Stimulated activated CD8-positive, alpha-beta memory T cell treated with anti-CD3 and anti-CD28 coated beads, Interleukin-7, amount 100 ng/mL, for 4 hours (primary cell): ENCODE measurements around the gene PPIL1.
"Not testable (repeated sequence)": the region's sequence is repeated elsewhere in the genome, so short reads cannot be mapped to it uniquely, and the experiment has no call there.

Experiments used
- DNase-seq, 2 donors: peaks; one replicate each; pipeline ENCODE4 v3.0.0-alpha.2; 2020; ENCODE audit warnings: low read depth in 2 of 2

The PPIL1 gene

GRCh38 chr6:36817176-36817817 lies 57.3 kb downstream of the PPIL1 start:
- DNase-seq = no peak

GRCh38 chr6:36815962-36816735 lies 58.5 kb downstream of the PPIL1 start:
- DNase-seq = no peak

GRCh38 chr6:36814249-36814648 lies 60.4 kb downstream of the PPIL1 start:
- no peak for DNase-seq

- DNase-seq = no peak
Observed at GRCh38 chr6:36813526-36813925, 61.1 kb downstream of the PPIL1 start.

- not testable (repeated sequence) for DNase-seq
Observed at GRCh38 chr6:36813047-36813446, 61.6 kb downstream of the PPIL1 start.

DNA sequence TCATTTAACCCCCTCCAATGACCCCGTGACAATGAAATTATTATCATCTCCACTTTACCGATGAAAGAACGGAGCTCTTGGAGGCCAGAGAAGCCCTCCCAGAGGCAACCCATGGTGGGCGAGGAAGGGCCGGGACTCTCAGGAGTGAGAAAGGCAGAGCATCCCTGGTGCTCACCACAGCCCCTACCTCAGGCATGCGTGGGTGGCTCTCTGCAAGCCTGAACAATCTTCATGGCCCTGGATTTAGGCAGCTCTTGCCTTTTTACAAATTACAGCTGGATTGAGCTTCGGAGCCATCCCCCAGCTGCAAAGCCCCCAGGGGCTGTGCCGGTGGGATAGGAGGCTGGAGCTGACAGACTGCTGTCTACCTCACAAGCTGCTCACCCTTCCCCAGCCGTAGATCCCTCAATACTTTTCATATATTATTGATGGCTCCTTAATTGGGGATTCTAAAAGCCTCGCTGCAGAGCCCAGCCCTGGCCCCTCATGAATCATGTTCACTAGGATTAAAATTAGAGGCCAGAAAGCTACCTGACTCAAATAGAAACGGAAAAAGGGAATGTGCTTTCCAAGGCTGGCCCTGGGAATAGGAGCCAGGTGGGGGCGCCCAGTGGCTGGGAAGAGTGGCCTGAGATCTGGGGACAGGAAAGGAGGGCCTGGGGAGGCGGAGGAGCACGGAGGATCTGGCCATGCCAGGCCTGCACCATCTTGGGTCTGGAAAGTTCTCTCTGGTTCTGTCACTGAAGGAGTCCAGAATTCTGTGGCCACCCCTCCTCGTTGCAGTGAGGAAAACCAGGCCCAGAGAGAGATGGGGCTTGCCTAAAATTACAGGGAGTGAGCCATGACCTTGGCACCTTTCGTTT lies 64.4 kb downstream of the PPIL1 start:
- no peak for DNase-seq

DNA sequence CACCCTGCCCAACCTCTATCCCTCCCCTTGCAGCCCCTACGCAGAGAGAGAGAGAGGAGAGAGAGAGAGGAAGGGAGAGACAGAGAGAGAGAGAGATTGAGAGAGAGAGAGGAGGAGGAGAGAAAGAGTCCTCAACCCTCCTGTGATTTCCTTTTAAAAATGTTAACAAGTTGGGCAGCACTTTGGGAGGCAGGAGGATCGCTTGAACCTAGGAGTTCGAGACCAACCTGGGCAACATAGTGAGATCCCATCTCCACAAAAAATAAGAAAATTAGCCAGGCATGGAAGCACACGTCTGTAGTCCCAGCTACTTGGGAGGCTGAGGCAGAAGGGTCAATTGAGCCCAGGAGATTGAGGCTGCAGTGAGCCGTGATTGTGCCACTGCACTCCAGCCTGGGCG lies 65.4 kb downstream of the PPIL1 start:
- no peak for DNase-seq

DNA sequence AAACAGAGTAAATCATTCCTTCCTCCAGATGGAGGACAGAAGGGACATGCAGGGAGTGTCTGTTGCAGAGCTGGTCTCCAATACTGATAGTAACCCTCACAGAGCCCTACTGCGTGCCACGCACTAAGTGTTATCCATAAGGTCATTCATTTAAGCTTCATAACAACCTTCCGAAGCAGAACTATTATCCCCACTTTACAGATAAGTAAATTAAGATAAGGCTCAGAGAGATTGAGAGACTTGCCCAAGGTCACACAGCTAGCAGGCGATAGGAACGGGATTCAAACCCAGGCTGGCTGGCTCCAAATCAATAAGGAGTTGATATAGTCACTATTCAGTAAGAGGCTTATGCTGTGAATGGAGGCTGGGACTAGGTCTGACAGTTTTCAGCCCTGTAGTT lies 66.0 kb downstream of the PPIL1 start:
- no peak for DNase-seq

DNA sequence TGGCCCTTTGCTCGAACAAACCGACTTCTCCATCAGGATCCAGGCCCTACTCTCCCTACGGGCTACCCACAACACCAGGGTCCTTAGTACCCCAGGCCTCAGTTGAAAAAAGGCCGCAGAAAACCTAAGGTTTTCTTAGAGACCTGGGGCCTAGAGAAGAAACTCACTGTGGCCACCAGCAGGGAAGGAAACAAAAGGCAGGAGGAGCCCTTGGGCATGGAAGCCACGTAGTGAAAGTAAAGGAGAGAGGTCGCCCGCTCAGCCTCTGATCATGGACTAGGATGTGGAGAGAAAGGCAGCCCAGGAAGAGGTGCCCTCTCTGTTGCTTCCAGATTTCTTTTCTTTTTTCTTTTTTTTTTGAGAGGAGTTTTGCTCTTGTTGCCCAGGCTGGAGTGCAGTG lies 66.9 kb downstream of the PPIL1 start:
- no peak for DNase-seq

- DNase-seq = no peak
Observed at GRCh38 chr6:36807143-36807542, 67.5 kb downstream of the PPIL1 start.

DNA sequence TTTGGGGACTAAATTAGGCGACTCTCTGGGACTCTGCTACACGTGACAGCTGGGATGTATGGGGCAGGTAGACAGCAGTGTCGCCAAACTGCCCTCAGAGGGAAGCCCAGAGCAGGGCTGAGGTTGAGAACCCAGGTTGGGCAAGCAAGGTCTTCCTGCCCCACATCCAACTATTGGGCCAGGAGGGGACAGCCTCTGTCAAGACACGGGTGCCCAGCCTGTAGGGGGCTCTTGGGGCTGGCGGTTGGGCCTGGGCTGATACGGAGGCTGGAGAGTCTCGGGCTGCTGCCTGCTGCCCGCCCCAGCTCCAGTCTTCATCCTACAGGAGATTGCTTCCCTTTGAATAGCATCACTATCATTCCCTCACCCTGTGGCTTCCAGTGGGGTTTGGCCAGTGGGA lies 68.7 kb downstream of the PPIL1 start:
- no peak for DNase-seq

- no peak for DNase-seq
Observed at GRCh38 chr6:36805096-36805797, 69.4 kb downstream of the PPIL1 start.
